Fibroblast of lung (primary cell): ENCODE results near the gene KLC1. TPM values are rescaled to one million over a fixed set of nuclear protein-coding genes. Genes with fewer than 3 reads are reported as not detected.

ENCODE experiments used
- DNase-seq, 2 donors: peaks; one replicate each; pipeline versions ENCODE4 v3.0.0 to v3.0.0-alpha.2; 2010; ENCODE audit warnings: low read depth in 2 of 2
- H2AFZ ChIP-seq: 2 replicates; pipeline ENCODE4 v1.5.1; 2012; ENCODE audit warnings: low read length, control low read depth, inconsistent platforms
- H3K27ac ChIP-seq: 2 replicates; pipeline ENCODE4 v1.5.1; 2011; ENCODE audit warnings: low read length, control low read depth; ENCODE audit not compliant: insufficient read depth
- H3K27me3 ChIP-seq: 2 replicates; pipeline ENCODE4 v1.5.1; 2011; ENCODE audit warnings: mild to moderate bottlenecking, low read length; ENCODE audit not compliant: control insufficient read depth, insufficient read depth
- H3K36me3 ChIP-seq: 2 replicates; pipeline ENCODE4 v1.5.1; 2011; ENCODE audit warnings: low read length; ENCODE audit not compliant: control insufficient read depth, insufficient read depth
- H3K4me1 ChIP-seq: 2 replicates; pipeline ENCODE4 v1.5.1; 2011; ENCODE audit warnings: low read length; ENCODE audit not compliant: control insufficient read depth, insufficient read depth; ENCODE audit errors: extremely low read depth
- H3K4me2 ChIP-seq: 2 replicates; pipeline ENCODE4 v1.5.1; 2011; ENCODE audit warnings: low read length, control low read depth; ENCODE audit not compliant: insufficient read depth; ENCODE audit errors: extremely low read depth
- H3K4me3 ChIP-seq, 4 experiments: fragments of 200-600 bp in 1 of 4; sonication (generic) in 1 of 4; replicated peaks in 1 of 4; 2 replicates each; pipeline ENCODE4 v1.5.1; 2011 to 2016; ENCODE audit warnings: low read length in 4 of 4, low read depth in 3 of 4, mild to moderate bottlenecking in 3 of 4, control low read depth in 2 of 4, inconsistent platforms in 1 of 4, mixed read lengths in 1 of 4; ENCODE audit not compliant: insufficient read depth in 1 of 4; ENCODE audit errors: control extremely low read depth in 1 of 4
- H3K79me2 ChIP-seq: 2 replicates; pipeline ENCODE4 v1.5.1; 2012; ENCODE audit warnings: mild to moderate bottlenecking, low read length, inconsistent platforms; ENCODE audit not compliant: control insufficient read depth, insufficient read depth
- H3K9ac ChIP-seq: 2 replicates; pipeline ENCODE4 v1.5.1; 2011; ENCODE audit warnings: mild to moderate bottlenecking, low read length, control low read depth; ENCODE audit not compliant: insufficient read depth
- H3K9me3 ChIP-seq: 2 replicates; pipeline ENCODE4 v1.5.1; 2012; ENCODE audit warnings: low read depth, low read length; ENCODE audit not compliant: control insufficient read depth, insufficient read depth
- H4K20me1 ChIP-seq: 2 replicates; pipeline ENCODE4 v1.5.1; 2011; ENCODE audit warnings: low read length; ENCODE audit not compliant: control insufficient read depth, insufficient read depth; ENCODE audit errors: extremely low read depth
- EZH2 ChIP-seq: IDR thresholded peaks from 2 replicates; pipeline ENCODE4 v1.5.1; 2012; ENCODE audit warnings: low read length, control low read depth, mild to moderate bottlenecking; ENCODE audit errors: missing control alignments
- polyA plus RNA-seq, 2 donors: library from polyadenylated mRNA; depleted of rRNA in 1 of 2; stranded (reverse) in 1 of 2; unstranded in 1 of 2; fragments of >200 nt; gene quantifications; 2 replicates each; pipeline ENCODE4 v1.2.1, GENCODE V29; 2011 to 2012; ENCODE audit warnings: missing spikeins in 1 of 2
- total RNA-seq: library from RNA; depleted of rRNA; stranded (reverse); fragments of >200 nt; gene quantifications from 2 replicates; pipeline ENCODE4 v1.2.1, GENCODE V29; 2014
- TF ChIP-seq, protein P1 (sequence below), 2 donors: IDR thresholded peaks in 1 of 2; conservative IDR thresholded peaks in 1 of 2; 1 replicate in 1 of 2; 2 replicates in 1 of 2; pipeline ENCODE4 v1.5.1; 2011 to 2012; ENCODE audit warnings: low read length in 2 of 2, control low read depth in 1 of 2, inconsistent platforms in 1 of 2, low read depth in 1 of 2, mild to moderate bottlenecking in 1 of 2

The KLC1 gene
- total and polyA plus RNA-seq, 2 donors (not counting 1 experiment from before 2014, with no cell fraction given) = 180 to 219 TPM

- Histone ChIP-seq H4K20me1 (no peaks in the 10 kb centered on the region), H3K27me3 (no peaks in the 10 kb centered on the region), H3K36me3 (no peaks in the 10 kb centered on the region), H3K4me2 (no peak overlapping the region), H3K4me3 (no peak overlapping the region), H3K9ac (no peak overlapping the region), H3K79me2 (no peaks in the 10 kb centered on the region), H3K4me1 (peaks cover 2% of the 10 kb centered on the region), H2AFZ (no peak overlapping the region), H3K27ac (no peak overlapping the region), H3K9me3 (no peaks in the 10 kb centered on the region)
- peak in 1 of 2 donors; percentile 36 for DNase-seq
- TF ChIP-seq, protein P1, sequence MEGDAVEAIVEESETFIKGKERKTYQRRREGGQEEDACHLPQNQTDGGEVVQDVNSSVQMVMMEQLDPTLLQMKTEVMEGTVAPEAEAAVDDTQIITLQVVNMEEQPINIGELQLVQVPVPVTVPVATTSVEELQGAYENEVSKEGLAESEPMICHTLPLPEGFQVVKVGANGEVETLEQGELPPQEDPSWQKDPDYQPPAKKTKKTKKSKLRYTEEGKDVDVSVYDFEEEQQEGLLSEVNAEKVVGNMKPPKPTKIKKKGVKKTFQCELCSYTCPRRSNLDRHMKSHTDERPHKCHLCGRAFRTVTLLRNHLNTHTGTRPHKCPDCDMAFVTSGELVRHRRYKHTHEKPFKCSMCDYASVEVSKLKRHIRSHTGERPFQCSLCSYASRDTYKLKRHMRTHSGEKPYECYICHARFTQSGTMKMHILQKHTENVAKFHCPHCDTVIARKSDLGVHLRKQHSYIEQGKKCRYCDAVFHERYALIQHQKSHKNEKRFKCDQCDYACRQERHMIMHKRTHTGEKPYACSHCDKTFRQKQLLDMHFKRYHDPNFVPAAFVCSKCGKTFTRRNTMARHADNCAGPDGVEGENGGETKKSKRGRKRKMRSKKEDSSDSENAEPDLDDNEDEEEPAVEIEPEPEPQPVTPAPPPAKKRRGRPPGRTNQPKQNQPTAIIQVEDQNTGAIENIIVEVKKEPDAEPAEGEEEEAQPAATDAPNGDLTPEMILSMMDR (conservative IDR thresholded peaks at IDR 0.05 in 1 of 2, IDR thresholded peaks at IDR 0.05 in 1 of 2; ENCODE audit: low read depth in 1 of 2, low read length in 2 of 2) = no peak
These were observed 112.1 kb downstream of the KLC1 start for GRCh38 chr14:103740991-103741689.

DNA sequence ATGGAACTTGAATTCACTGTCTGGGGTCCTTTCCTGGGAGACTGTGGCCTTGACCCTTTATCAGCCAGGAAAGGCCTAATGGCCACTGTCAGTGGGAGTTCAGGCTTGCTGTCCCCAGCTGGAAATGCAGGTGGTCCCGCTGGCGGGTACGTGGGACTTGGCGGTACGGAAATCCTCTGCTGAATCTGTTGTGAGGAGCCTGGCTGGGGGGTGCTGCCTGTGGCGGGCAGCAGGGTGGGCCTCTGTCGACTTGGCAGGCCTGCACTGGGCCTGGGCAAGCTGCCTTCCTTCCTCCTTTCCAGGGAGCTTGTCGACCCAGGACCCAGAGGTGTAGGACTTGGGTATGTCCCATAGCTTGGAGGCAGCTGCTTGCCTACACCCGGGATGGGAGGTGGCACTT, 112.9 kb downstream of the KLC1 start:
- H3K4me2 ChIP-seq = no peak overlapping the region
- H2AFZ ChIP-seq = no peak overlapping the region
- DNase-seq = no peak
- H3K36me3 ChIP-seq = no peaks in the 10 kb centered on the region
- TF ChIP-seq EZH2 = no peak
- TF ChIP-seq, protein P1 (conservative IDR thresholded peaks at IDR 0.05 in 1 of 2, IDR thresholded peaks at IDR 0.05 in 1 of 2; ENCODE audit: low read depth in 1 of 2, low read length in 2 of 2) = no peak
- no peaks in the 10 kb centered on the region for H3K27me3 ChIP-seq
- no peaks in the 10 kb centered on the region for H3K9me3 ChIP-seq
- no peak overlapping the region for H3K4me3 ChIP-seq
- no peak overlapping the region for H3K9ac ChIP-seq
- no peaks in the 10 kb centered on the region for H4K20me1 ChIP-seq
- H3K4me1 ChIP-seq = peaks cover 2% of the 10 kb centered on the region
- no peaks in the 10 kb centered on the region for H3K79me2 ChIP-seq
- H3K27ac ChIP-seq = no peak overlapping the region

DNA sequence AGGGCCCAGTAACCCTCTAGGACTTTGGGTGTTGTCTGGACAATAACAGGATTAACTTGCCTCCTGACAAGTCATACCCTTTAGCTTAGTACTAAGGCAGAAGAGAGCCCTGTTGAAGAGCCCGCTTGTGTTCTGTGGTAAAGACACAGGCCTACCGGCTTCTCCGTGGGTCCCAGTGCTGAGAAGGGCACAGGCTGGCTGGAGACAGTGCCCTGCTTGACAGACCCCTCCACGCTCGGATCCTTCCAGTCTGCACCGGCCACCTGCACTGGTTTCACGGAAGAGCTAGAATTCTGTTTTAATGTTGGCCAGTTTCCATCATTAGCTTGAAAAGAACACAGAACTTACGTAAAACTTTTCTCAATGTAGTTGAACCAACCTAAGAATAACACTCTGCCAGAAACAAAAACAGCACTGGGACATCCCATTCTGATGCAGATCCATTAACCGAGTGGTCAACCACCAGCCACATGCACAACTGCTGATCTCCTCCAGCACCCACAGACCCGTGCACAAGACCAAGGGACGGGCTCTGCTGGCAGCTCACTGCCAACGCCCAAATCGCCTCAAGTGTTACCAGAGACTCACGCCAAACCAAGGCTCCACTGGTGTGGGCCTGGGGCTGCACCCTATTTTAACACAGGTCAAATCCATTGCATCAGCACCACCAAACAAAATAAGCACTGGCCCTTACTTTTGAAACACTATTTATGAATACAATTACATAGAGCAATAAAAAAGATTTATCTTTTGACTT, 113.7 kb downstream of the KLC1 start:
- Histone ChIP-seq H4K20me1 (no peaks in the 10 kb centered on the region), H3K4me3 (no peak overlapping the region), H3K9ac (no peak overlapping the region), H3K79me2 (no peaks in the 10 kb centered on the region), H3K4me2 (no peak overlapping the region), H3K36me3 (no peaks in the 10 kb centered on the region), H3K4me1 (peaks cover 2% of the 10 kb centered on the region), H2AFZ (no peak overlapping the region), H3K27me3 (no peaks in the 10 kb centered on the region), H3K9me3 (no peaks in the 10 kb centered on the region), H3K27ac (no peak overlapping the region)
- TF ChIP-seq EZH2 = no peak
- TF ChIP-seq, protein P1 (conservative IDR thresholded peaks at IDR 0.05 in 1 of 2, IDR thresholded peaks at IDR 0.05 in 1 of 2; ENCODE audit: low read depth in 1 of 2, low read length in 2 of 2) = no peak
- DNase-seq = no peak
